Keratinocyte (primary cell): ENCODE data around the gene SCAMP4. TPM values are rescaled to one million over a fixed set of nuclear protein-coding genes. Genes with fewer than 3 reads are reported as not detected.

Source experiments
- DNase-seq: peaks from one replicate; pipeline ENCODE4 v3.0.0-alpha.2; 2011; ENCODE audit warnings: low read depth, missing footprints, low spot score
- FAIRE-seq: peaks from 2 replicates; lab custom pipeline; 2011; peaks lifted over from hg19 to GRCh38; lab: Jason Lieb, UNC
- H2AFZ ChIP-seq: 2 replicates; pipeline ENCODE4 v1.6.0; 2012; ENCODE audit warnings: low read length, control low read depth, inconsistent platforms; ENCODE audit not compliant: control insufficient read depth
- H3K27ac ChIP-seq: 2 replicates; pipeline ENCODE4 v1.5.1; 2011; ENCODE audit warnings: low read length; ENCODE audit not compliant: control insufficient read depth, insufficient read depth
- H3K27me3 ChIP-seq: 3 replicates; pipeline ENCODE4 v1.6.0; 2011; ENCODE audit warnings: low read length; ENCODE audit not compliant: control insufficient read depth, insufficient read depth; ENCODE audit errors: extremely low read depth
- H3K36me3 ChIP-seq, 2 experiments: 2 replicates in 1 of 2; 3 replicates in 1 of 2; pipeline ENCODE4 v1.5.1; 2011; ENCODE audit warnings: low read length in 2 of 2, mild to moderate bottlenecking in 1 of 2; ENCODE audit not compliant: control insufficient read depth in 2 of 2, insufficient read depth in 2 of 2; ENCODE audit errors: extremely low read depth in 1 of 2
- H3K4me1 ChIP-seq: 3 replicates; pipeline ENCODE4 v1.5.1; 2011; ENCODE audit warnings: low read length; ENCODE audit not compliant: control insufficient read depth, insufficient read depth; ENCODE audit errors: extremely low read depth
- H3K4me2 ChIP-seq: 3 replicates; pipeline ENCODE4 v1.6.0; 2011; ENCODE audit warnings: low read depth, low read length; ENCODE audit not compliant: control insufficient read depth, insufficient read depth; ENCODE audit errors: extremely low read depth
- H3K4me3 ChIP-seq, 3 experiments: fragments of 200-600 bp in 1 of 3; sonication (generic) in 1 of 3; 2 replicates in 2 of 3; 3 replicates in 1 of 3; pipeline ENCODE4 v1.5.1; 2011 to 2016; ENCODE audit warnings: low read length in 3 of 3, mild to moderate bottlenecking in 3 of 3, control low read depth in 2 of 3, inconsistent platforms in 1 of 3, low read depth in 1 of 3, mixed read lengths in 1 of 3, mixed run types in 1 of 3, moderate library complexity in 1 of 3; ENCODE audit not compliant: control insufficient read depth in 2 of 3, insufficient read depth in 2 of 3; ENCODE audit errors: extremely low read depth in 1 of 3
- H3K79me2 ChIP-seq: 2 replicates; pipeline ENCODE4 v1.6.0; 2012; ENCODE audit warnings: low read length; ENCODE audit not compliant: control insufficient read depth, insufficient read depth
- H3K9ac ChIP-seq: 3 replicates; pipeline ENCODE4 v1.6.0; 2011; ENCODE audit warnings: low read length; ENCODE audit not compliant: control insufficient read depth, insufficient read depth; ENCODE audit errors: extremely low read depth
- H3K9me1 ChIP-seq: 3 replicates; pipeline ENCODE4 v1.6.0; 2011; ENCODE audit warnings: low read length; ENCODE audit not compliant: control insufficient read depth, insufficient read depth; ENCODE audit errors: extremely low read depth
- H3K9me3 ChIP-seq: 2 replicates; pipeline ENCODE4 v1.5.1; 2012; ENCODE audit warnings: low read depth, low read length; ENCODE audit not compliant: control insufficient read depth
- H4K20me1 ChIP-seq: 3 replicates; pipeline ENCODE4 v1.6.0; 2011; ENCODE audit warnings: low read length; ENCODE audit not compliant: control insufficient read depth, insufficient read depth; ENCODE audit errors: extremely low read depth
- CTCF ChIP-seq, 3 experiments: IDR thresholded peaks in 1 of 3; conservative IDR thresholded peaks in 1 of 3; optimal IDR thresholded peaks in 1 of 3; 2 replicates in 2 of 3; 3 replicates in 1 of 3; pipeline versions ENCODE3 to v1.5.1; 2011; ENCODE audit warnings: low read length in 3 of 3, mild to moderate bottlenecking in 3 of 3, moderate library complexity in 2 of 3, control low read depth in 1 of 3, inconsistent platforms in 1 of 3; ENCODE audit not compliant: insufficient read depth in 2 of 3; ENCODE audit errors: extremely low read depth in 1 of 3
- EZH2 ChIP-seq: IDR thresholded peaks from one replicate; pipeline ENCODE4 v1.6.1; 2012; ENCODE audit warnings: inconsistent platforms, mild to moderate bottlenecking, low read length, moderate library complexity
- dilution Hi-C: fragments of 300-500 bp; cut with MboI; formaldehyde crosslinking; loops from one replicate; pipeline ENCODE4 v1.7.0; 2020; ENCODE audit warnings: low sequenced_read_pairs; ENCODE audit not compliant: extremely low pct_ligation_motif_present
- polyA plus RNA-seq, 5 experiments: library from polyadenylated mRNA; depleted of rRNA in 3 of 5; stranded (reverse) in 3 of 5; stranded (forward) in 1 of 5; unstranded in 1 of 5; fragments of >200 nt; gene quantifications; 1 replicate in 1 of 5; 2 replicates in 3 of 5; 3 replicates in 1 of 5; pipeline versions ENCODE4 v1.2.1 to v1.2.3, GENCODE V29; 2011 to 2012; ENCODE audit warnings: missing spikeins in 2 of 5, low read depth in 1 of 5, low replicate concordance in 1 of 5

Gene SCAMP4
- polyA plus RNA-seq, 1 donor (not counting 4 experiments of a cell fraction or from before 2014, with no cell fraction given): 4.8 TPM

- no peaks in the 10 kb centered on the region for H3K9me3 ChIP-seq
- H3K36me3 ChIP-seq: peaks cover 0 to 15% of the 10 kb centered on the region in 2 experiments
- dilution Hi-C loops: no loop called here
Measured at GRCh38 chr19:1967087-1967608, 61.9 kb downstream of the SCAMP4 start.

DNA sequence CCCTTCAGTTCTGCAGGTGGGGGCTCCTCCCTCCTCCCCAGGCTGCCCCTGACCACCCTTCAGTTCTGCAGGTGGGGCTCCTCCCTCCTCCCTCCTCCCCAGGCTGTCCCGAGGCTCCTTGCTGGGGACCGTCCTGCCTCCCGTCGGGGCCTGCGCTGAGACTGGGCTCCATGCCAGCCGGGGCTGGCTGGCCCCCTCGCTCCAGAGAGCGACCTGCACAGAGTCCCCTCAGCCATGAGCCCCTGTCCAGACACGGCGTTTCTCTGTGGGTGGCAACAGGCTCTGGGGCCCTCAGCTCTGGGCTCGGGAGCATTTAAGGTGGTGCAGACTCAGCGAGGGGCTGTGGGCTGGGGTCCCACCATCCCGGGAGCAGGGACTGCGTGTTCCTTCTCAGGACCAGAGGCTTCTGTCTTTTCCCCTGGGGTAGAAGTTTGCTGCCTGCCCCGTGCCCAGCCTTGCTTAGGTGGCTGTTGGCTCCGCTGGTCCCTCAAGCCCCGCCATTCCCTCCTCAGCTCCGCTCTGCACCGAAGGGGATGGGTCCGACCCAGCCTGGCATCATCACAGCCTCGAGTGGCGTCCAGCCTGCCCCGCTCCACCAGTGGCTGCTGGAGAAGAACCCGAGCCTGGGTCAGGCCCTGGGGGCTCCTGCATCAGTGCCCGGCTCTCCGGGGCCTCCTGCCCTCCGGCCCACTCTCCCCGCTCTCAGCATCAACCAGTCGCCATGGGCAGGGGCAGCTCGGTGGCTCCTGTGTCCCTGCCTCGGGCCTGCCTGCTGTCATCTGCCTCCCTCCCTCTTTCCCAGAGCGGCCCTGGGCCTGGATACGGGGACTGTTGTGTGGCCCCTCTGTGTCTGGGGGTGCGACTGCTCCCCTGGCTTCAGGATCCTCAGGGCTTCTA lies 63.3 kb downstream of the SCAMP4 start:
- Histone ChIP-seq H3K27me3 (no peaks in the 10 kb centered on the region), H3K4me3 (no peak overlapping the region), H3K9ac (no peak overlapping the region), H3K9me1 (no peaks in the 10 kb centered on the region), H3K9me3 (no peaks in the 10 kb centered on the region), H3K27ac (no peak overlapping the region), H3K4me2 (no peak overlapping the region), H3K36me3 (peaks cover 0 to 11% of the 10 kb centered on the region in 2 experiments), H2AFZ (no peak overlapping the region), H3K4me1 (no peaks in the 10 kb centered on the region), H3K79me2 (peaks cover 42% of the 10 kb centered on the region), H4K20me1 (peaks cover 9% of the 10 kb centered on the region)
- no peak for FAIRE-seq
- no peak for DNase-seq
- dilution Hi-C loops: no loop called here
- TF ChIP-seq EZH2 (no peak), CTCF (optimal IDR thresholded peaks at IDR 0.05 in 1 of 3, IDR thresholded peaks at IDR 0.05 in 1 of 3, conservative IDR thresholded peaks at IDR 0.05 in 1 of 3; ENCODE audit: extremely low read depth in 1 of 3, insufficient read depth in 2 of 3, low read length in 3 of 3) (no peak)

More at GRCh38 chr19:1967087-1967608, 61.9 kb downstream of the SCAMP4 start:
- Histone ChIP-seq H3K4me1 (no peaks in the 10 kb centered on the region), H3K27me3 (no peaks in the 10 kb centered on the region), H3K27ac (no peak overlapping the region), H3K9ac (no peak overlapping the region), H2AFZ (no peak overlapping the region), H4K20me1 (peaks cover 6% of the 10 kb centered on the region), H3K4me3 (no peak overlapping the region), H3K79me2 (peaks cover 42% of the 10 kb centered on the region), H3K9me1 (no peaks in the 10 kb centered on the region), H3K4me2 (no peak overlapping the region)
- no peak for DNase-seq
- FAIRE-seq: no peak
- no peak for TF ChIP-seq CTCF (optimal IDR thresholded peaks at IDR 0.05 in 1 of 3, IDR thresholded peaks at IDR 0.05 in 1 of 3, conservative IDR thresholded peaks at IDR 0.05 in 1 of 3; ENCODE audit: extremely low read depth in 1 of 3, insufficient read depth in 2 of 3, low read length in 3 of 3)
- TF ChIP-seq EZH2: no peak
